Bronchial epithelial cell (primary cell): ENCODE data around the gene LRRN1. TPM values are rescaled to one million over a fixed set of nuclear protein-coding genes. Genes with fewer than 3 reads are reported as not detected.

Experiments used
- DNase-seq: peaks from one replicate; pipeline ENCODE4 v3.0.0-alpha.2; 2010; ENCODE audit warnings: low read depth
- FAIRE-seq: peaks from 2 replicates; lab custom pipeline; 2011; peaks lifted over from hg19 to GRCh38; lab: Jason Lieb, UNC
- H3K27me3 ChIP-seq: 2 replicates; pipeline ENCODE4 v1.5.1; 2011; ENCODE audit warnings: low read length; ENCODE audit not compliant: control insufficient read depth, insufficient read depth
- H3K36me3 ChIP-seq: 2 replicates; pipeline ENCODE4 v1.5.1; 2011; ENCODE audit warnings: low read length; ENCODE audit not compliant: control insufficient read depth, insufficient read depth
- H3K4me3 ChIP-seq: 2 replicates; pipeline ENCODE4 v1.5.1; 2011; ENCODE audit warnings: mild to moderate bottlenecking, low read depth, low read length, control low read depth
- total RNA-seq: library from RNA; depleted of rRNA; stranded (reverse); fragments of >200 nt; gene quantifications from 2 replicates; pipeline ENCODE4 v1.2.1, GENCODE V29; 2014
- TF ChIP-seq, protein P1 (sequence below): IDR thresholded peaks from 2 replicates; pipeline ENCODE4 v1.5.1; 2011; ENCODE audit warnings: mild to moderate bottlenecking, moderate library complexity, low read length, control low read depth, inconsistent platforms; ENCODE audit not compliant: insufficient read depth, severe bottlenecking

Gene LRRN1
- total RNA-seq, 1 donor from 2014 or later = 0.26 TPM

DNA sequence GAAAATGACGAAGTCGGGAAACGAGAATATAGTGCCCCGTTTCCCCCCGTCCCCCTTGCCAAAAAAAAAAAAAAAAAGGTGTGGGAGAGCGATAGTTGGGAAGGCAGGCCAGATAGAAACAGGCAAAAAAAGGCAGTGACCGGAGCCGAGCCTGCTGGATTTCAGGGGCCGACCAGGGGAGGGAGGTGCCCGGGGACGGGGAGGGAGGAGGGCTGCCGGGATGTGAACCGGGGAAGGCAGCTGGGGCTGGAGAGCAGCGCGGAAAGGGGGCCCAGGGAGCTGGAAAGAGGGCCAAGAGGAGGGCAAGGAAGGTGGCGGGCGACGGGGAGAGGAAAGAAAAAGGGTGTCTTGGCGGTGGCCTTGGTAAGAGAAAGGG lies 837 bp downstream of the LRRN1 start:
- Histone ChIP-seq H3K27me3 (peaks cover 8% of the 10 kb centered on the region), H3K36me3 (no peaks in the 10 kb centered on the region), H3K4me3 (peak overlapping the region; percentile 35)
- TF ChIP-seq, protein P1, sequence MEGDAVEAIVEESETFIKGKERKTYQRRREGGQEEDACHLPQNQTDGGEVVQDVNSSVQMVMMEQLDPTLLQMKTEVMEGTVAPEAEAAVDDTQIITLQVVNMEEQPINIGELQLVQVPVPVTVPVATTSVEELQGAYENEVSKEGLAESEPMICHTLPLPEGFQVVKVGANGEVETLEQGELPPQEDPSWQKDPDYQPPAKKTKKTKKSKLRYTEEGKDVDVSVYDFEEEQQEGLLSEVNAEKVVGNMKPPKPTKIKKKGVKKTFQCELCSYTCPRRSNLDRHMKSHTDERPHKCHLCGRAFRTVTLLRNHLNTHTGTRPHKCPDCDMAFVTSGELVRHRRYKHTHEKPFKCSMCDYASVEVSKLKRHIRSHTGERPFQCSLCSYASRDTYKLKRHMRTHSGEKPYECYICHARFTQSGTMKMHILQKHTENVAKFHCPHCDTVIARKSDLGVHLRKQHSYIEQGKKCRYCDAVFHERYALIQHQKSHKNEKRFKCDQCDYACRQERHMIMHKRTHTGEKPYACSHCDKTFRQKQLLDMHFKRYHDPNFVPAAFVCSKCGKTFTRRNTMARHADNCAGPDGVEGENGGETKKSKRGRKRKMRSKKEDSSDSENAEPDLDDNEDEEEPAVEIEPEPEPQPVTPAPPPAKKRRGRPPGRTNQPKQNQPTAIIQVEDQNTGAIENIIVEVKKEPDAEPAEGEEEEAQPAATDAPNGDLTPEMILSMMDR = no peak
- FAIRE-seq = no peak
- DNase-seq = no peak

GRCh38 chr3:3800685-3801493 lies 1.7 kb downstream of the LRRN1 start:
- Histone ChIP-seq H3K27me3 (peaks cover 8% of the 10 kb centered on the region), H3K4me3 (peak overlapping the region; percentile 15), H3K36me3 (no peaks in the 10 kb centered on the region)
- no peak for FAIRE-seq
- DNase-seq = no peak
- TF ChIP-seq, protein P1 = no peak

DNA sequence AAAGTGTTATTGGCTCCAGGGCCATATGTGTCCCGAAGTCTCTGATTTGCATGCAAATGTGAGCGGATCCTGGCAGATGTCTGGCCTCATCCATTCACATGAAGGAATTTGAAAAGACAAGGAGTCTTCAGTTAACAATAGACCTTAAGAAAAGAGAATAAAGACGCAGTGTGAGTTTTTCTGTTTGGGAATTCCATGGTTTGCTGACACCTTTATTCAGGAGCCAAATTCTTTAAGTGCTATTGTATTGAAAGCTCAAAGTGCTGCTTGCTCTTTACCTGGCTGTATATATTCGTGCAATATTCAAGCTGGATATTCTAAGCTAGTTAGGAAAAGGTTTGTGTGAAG lies 2.2 kb downstream of the LRRN1 start:
- no peak for DNase-seq
- Histone ChIP-seq H3K4me3 (no peak overlapping the region), H3K27me3 (peaks cover 8% of the 10 kb centered on the region), H3K36me3 (no peaks in the 10 kb centered on the region)
- TF ChIP-seq, protein P1 = no peak
- FAIRE-seq = no peak

GRCh38 chr3:3802046-3802445 lies 2.8 kb downstream of the LRRN1 start:
- FAIRE-seq (no peak), DNase-seq (no peak)
- TF ChIP-seq, protein P1 = no peak
- H3K36me3 ChIP-seq = no peaks in the 10 kb centered on the region
- H3K27me3 ChIP-seq = peaks cover 8% of the 10 kb centered on the region
- H3K4me3 ChIP-seq = no peak overlapping the region

- TF ChIP-seq, protein P1 = no peak
- DNase-seq (no peak), FAIRE-seq (no peak)
- peaks cover 2% of the 10 kb centered on the region for H3K27me3 ChIP-seq
- no peaks in the 10 kb centered on the region for H3K36me3 ChIP-seq
- no peak overlapping the region for H3K4me3 ChIP-seq
Measured at GRCh38 chr3:3804560-3804959, 5.3 kb downstream of the LRRN1 start.

- FAIRE-seq (no peak), DNase-seq (no peak)
- peaks cover under 1% of the 10 kb centered on the region for H3K27me3 ChIP-seq
- TF ChIP-seq, protein P1 = no peak
- no peaks in the 10 kb centered on the region for H3K36me3 ChIP-seq
- H3K4me3 ChIP-seq = no peak overlapping the region
Measured at GRCh38 chr3:3806092-3806491, 6.9 kb downstream of the LRRN1 start.
